GM19025 (cell line): Measurements from ENCODE around the gene CDH5.

Experiments
- ATAC-seq: cut with Tn5 transposase; IDR thresholded peaks from one replicate; pipeline ENCODE4 v1.9.1; 2021; ENCODE audit warnings: mild to moderate bottlenecking, low read depth, moderate library complexity; ENCODE audit not compliant: unreplicated experiment

The CDH5 gene

GRCh38 chr16:66353055-66353454, 13.4 kb upstream of the CDH5 start:
- ATAC-seq = no peak

DNA sequence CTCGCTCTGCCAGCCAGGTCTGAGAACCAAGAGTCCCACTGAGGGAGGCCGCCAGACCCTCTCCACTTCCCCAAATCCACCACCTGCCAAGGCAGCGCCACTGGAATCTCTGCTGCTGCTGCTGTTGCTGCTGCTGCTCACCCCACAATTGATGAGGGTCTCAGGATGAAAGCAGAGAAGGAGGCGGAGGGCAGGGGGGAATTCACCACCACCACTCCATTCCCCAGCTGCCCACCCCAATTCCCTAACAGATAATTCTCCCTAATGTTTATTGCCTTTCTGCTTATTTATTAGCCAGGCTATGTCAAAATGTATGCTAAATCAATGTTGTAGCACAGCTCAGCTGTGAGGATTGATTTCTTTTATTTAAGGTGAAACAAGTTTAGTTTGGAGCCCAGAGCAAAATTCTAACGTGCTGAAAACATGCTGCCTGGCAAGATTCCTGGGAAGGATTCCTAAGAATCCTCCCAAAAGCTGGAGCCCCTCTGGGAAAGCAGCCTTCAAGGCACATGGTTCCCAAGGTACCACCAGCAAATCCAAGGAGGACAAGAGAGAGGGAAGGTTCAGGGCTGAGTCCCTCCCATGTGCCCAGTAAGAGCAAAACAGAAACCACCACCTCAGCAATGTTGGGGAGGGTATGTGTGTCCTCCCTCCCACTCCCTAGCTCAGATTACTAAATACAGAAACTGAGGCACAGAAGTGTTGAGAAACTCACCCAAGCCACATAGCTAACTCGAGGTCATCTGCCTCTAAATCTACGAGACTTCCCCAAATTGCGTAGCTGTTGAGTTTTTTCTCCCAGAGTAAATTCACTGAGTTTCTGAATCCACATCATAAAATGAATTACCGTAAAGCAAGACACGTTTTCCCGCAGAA, 12.2 kb upstream of the CDH5 start:
- ATAC-seq = no peak

DNA sequence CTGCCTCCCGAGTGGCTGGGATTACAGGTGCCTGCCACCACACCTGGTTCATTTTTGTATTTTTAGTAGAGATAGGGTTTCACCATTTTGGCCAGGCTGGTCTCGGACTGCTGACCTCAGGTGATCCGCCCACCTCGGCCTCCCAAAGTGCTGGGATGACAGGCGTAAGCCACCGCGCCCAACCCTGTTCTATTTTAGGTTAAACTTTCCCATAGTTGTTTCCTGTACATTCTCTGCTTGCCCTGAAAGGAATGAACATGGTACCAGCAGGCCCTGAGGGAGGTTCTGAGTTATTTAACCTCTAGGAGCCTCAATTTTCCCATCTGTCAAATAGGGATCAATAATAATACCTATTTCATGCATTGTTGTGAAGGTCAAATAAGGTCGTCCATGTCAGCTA, 11.0 kb upstream of the CDH5 start:
- ATAC-seq = no peak

DNA sequence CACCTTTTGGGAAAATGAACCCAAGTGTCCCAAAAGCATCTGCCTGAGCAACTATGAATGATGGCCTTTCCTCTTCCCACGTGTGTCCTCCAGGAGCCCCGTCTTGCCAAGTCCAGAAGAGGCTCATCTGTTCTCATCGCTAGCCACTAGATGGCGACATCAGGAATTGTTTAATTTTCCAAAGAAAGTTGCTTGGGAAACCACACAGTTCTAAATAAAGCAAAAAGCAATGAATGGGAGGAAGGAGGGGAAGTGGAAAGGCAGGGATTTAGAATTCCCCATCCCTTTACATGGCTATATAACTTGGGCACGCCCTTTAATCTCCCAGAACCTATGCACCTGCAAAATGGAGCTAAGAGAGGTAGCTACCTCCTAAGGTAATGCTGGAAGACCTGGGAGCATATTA, 9.0 kb upstream of the CDH5 start:
- no peak for ATAC-seq

- no peak for ATAC-seq
Observed at GRCh38 chr16:66358231-66358630, 8.3 kb upstream of the CDH5 start.

GRCh38 chr16:66359012-66359411, 7.5 kb upstream of the CDH5 start:
- ATAC-seq = no peak

DNA sequence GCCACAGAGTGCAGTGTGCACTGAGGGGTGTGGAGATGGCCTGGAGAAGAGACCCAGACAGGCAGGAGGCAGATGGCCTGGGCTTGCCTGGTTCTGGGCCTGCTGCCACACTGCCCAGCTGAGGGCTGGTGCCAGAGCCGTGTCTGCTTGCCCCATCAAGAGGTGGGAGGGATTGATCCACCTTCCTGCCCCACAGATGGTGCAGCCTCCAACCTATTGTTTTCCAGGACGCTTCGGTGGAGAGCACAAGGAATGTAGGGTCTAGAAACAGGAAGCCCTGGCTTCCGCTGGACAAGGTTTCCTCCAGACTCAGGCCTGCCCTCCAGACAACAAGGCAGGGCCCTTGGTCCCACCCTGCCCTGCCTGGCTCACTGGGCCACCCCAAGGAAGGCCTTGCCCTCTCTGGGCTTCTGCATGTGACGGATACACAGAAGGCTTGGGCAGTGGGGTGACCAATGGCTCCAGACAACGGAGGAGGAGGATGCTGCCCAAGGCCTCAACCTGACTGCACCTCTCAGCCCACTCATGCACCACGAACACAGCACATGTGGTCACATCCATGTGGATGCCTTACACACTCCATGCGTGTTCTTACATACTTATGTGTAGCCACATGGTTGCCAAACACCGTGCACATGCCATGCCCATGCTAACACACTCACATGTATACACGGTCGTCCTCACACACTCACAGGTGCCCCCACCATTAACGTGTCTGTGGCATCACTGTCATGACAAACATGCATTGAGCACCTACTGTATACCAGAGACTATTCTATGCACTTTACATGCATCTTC, 6.5 kb upstream of the CDH5 start:
- ATAC-seq = no peak

- ATAC-seq = no peak
Observed at GRCh38 chr16:66360624-66361324, 5.7 kb upstream of the CDH5 start.

DNA sequence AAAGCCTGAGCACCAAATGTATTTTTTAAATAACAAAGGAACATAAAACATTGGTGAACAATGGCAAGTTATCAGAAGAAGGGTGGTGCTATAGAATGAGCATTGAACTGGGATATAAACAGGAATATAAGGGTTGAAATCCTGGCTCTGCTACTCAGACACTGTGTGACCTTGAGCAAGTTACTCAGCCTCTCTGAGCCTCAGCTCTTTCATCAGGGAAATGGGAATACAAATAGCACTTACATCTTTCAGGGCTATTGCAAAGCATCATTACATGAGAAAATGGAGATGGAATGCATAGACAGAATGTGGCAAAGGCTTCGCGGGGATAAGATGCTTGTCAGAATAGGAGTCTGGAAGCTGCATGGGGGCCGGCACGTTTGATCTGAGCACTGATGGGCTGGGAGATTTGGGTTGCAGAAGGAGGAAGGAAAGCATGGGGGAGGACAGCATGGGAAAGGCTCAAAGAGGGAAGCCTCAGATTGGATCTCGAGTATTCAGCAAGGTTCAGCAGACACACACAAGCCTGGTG, 4.8 kb upstream of the CDH5 start:
- ATAC-seq = no peak

- no peak for ATAC-seq
Observed at GRCh38 chr16:66363211-66363777, 3.2 kb upstream of the CDH5 start.

- ATAC-seq = no peak
Observed at GRCh38 chr16:66364117-66364958, 2.2 kb upstream of the CDH5 start.

DNA sequence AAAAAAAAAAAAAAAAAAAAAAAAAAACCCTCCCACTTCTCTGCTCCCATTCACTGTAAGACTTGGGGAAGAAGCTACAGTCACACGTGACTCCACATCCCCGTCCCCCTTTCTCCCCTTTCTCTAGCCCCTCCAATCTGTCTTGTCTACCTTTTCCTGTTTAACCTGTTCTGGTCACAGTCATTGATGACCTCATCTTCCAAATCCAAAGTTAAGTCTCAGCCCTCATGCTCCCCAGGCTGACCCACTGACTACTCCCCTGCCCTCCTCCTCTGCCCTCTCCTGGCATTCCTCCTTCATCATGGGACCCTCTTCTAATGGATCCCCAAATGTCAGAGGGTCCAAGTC, 1.6 kb upstream of the CDH5 start:
- ATAC-seq = no peak

DNA sequence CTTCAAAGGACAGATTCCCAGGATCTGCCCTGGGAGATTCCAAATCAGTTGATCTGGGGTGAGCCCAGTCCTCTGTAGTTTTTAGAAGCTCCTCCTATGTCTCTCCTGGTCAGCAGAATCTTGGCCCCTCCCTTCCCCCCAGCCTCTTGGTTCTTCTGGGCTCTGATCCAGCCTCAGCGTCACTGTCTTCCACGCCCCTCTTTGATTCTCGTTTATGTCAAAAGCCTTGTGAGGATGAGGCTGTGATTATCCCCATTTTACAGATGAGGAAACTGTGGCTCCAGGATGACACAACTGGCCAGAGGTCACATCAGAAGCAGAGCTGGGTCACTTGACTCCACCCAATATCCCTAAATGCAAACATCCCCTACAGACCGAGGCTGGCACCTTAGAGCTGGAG, 840 bp upstream of the CDH5 start:
- no peak for ATAC-seq

DNA sequence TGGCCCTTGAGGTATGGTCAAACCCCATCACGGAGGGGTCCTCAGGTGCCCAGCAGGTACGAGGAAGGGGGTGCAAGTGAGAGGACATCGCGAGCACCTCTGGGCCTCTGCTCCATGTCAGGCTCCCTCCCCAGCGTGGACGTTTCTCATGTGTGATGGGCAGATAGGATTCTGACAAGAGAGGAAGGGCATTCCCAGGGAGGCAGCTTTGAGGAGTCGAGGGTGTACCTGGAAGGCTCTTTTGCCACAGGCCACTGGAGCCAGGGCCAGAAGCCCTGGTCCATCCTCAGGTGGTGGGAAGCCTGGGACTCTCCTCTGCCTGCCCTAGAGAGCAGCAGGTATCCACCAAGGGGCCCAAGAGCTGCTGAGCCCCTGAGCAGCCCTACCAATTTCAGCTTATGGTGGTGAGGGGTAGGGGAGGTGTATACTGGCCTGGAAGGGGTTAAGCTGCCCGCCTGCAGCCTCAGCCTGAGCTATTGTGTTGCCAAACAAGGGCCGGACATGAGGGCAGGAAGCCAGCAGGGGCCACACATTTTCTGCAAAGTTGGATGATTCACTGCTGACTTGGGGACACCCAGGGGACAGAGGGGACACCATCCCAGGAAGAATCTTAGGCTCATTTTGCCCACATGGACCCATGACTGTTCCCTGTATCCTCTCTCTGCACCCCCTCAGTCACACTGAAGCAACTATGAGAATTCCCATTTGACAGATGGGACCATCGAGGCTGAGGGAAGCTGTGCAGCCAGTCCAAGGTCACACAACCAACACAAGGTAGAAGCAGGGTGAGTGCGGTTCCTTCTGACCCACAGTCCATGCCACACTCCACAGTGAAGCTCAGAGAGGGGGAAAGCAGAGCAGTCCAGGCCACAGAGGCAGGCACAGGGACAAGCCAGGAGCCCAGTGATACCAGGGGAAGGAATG, 1.7 kb downstream of the CDH5 start:
- no peak for ATAC-seq

GRCh38 chr16:66369055-66369592, 2.6 kb downstream of the CDH5 start:
- ATAC-seq = no peak

DNA sequence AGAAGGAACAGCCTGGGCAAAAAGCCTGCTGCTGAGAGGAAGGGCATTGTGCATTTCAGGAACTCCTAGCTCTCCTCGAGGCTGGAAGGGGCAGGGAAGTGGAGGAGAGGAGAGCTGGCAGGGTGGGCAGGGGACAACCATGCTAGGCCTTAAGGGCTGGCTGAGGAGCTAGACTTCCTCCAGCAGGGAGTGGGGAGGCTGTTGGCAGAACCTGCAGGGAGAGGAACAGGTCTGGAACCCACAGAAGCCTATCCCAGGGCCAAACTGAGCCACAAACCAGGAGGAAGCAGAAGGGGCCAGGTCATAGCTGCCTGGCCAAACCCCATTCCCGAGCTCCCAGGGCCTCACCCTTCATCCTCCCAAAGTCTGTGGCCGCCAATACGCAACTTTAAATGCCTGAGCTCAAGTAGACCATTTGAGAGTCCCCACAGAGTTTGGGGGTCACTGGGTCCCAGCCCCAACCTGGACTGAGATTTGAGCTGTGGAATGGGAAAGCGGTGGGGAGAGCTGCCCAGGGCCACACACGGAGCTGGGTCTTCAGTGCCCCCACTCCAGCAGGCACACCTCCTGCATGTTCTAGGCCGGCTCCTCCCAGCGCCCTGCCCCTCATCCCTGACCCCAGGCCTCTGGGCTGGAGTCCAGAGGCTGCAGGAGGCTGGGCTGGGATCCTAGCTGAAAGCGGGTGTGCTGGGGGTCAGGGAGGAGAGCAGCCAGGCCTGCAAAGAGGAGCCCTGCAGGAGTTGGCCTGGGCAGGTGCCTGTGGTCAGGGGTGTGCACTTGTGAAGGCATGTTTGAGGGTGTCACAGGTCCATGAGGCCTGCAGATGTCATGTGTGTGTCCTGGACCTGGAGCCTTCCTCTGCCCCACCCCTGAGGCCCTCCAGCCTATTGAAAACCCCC, 4.5 kb downstream of the CDH5 start:
- ATAC-seq = no peak

DNA sequence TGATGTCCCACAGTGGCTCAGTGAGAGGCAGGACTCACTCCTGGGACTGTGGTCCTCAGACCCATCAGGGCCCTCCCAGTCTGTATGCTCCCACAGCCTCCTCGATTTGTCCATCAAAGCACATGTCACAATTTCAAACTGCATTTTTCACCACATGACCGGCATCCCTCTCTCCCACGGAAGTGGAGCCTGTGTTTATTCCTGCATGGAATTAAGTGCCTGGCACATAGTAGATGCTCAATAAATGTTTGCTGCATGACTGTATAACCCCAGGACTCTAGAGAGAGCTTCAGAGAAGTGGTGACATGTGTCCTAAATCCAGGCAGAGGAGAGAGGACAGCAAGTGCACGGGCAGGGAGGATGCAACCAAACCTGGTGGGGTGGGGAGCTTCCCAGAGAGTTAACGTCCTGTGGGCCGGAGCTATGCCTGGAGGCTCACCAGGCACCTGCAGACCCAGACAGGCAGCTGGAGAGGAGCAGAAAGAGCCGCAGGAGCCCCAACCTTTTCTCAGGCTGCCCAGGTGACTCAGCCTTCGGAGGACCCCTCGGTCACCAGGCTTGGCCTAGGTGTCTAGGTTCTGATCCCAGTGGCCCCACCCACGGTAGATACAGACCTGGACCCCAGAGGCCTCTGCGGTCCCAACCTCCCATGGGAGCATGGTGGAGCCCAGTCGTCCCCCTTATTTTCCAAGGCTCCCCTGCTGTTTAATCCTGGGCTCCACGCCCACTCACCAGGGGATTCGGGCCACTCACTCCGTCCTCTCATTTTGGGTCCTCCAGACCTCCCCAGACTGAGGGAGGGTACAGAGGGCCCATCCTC, 5.8 kb downstream of the CDH5 start:
- no peak for ATAC-seq
